ENCODE measurements around the gene IPO11.

GRCh38 chr5:62671479-62671878 is 258.9 kb downstream of the IPO11 start:
- TF ChIP-seq CTCF (IDR thresholded peaks at IDR 0.05) (no peak), POLR2A (IDR thresholded peaks at IDR 0.05) (no peak), EP300 (IDR thresholded peaks at IDR 0.05) (no peak)

Data from ovary (tissue), 3 donors.